GM21367 (cell line): Measurements from ENCODE around the gene CNN2.

Experiments used
- ATAC-seq: cut with Tn5 transposase; IDR thresholded peaks from one replicate; pipeline ENCODE4 v1.9.1; 2021; ENCODE audit not compliant: unreplicated experiment

CNN2 gene

DNA sequence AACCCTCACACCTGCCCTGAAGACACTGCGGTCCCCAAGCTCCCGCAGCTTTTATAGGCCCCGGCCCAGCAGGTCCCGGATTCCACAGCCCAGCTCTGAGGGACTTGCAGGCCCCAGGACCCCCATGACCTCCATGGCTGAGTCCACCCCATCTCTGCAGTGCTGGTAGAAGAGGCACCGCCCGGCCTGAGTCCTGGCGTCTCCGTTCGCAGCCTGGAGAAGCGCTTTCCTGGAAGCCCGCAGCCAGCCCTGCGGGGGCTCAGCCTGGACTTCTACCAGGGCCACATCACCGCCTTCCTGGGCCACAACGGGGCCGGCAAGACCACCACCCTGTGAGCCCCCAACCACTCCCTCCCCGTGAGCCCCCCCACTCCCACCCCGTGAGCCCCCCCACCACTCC, 22.7 kb downstream of the CNN2 start:
- no peak for ATAC-seq

DNA sequence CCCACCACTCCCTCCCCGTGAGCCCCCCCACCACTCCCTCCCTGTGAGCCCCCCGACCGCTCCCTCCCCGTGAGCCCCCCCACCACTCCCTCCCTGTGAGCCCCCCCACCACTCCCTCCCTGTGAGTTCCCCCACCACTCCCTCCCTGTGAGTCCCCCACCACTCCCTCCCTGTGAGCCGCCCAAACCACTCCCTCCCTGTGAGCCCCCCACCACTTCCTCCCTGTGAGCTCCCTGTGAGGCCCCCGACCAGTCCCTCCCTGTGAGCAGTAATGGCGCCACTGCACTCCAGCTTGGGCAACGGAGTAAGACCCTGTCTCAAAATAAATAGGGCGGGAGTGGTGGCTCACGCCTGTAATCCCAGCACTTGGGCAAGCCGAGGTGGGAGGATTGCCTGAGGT, 23.4 kb downstream of the CNN2 start:
- no peak for ATAC-seq

DNA sequence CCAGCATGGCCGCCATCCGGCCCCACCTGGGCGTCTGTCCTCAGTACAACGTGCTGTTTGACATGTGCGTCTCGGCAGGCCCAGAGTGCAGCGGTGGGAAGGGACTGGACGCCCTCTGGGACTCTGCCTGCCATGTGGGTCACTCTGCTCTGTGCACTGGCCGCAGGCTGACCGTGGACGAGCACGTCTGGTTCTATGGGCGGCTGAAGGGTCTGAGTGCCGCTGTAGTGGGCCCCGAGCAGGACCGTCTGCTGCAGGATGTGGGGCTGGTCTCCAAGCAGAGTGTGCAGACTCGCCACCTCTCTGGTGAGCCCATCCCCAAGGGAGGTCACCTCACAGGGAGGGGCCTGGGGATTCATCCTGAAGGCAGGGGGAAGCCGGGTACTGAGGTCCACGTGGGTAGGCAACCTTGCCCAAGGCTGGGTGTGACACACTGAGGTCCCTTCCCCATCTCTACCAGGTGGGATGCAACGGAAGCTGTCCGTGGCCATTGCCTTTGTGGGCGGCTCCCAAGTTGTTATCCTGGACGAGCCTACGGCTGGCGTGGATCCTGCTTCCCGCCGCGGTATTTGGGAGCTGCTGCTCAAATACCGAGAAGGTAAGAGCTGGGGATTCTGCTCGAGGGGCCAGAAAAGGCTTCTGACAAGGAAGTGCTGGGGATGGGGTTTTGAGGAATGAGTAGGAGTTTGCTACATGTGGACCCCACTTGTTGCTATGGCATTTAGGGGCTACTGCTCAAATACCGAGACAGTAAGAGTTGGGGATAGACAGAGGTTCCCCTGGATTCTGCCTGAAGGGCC, 24.8 kb downstream of the CNN2 start:
- no peak for ATAC-seq

DNA sequence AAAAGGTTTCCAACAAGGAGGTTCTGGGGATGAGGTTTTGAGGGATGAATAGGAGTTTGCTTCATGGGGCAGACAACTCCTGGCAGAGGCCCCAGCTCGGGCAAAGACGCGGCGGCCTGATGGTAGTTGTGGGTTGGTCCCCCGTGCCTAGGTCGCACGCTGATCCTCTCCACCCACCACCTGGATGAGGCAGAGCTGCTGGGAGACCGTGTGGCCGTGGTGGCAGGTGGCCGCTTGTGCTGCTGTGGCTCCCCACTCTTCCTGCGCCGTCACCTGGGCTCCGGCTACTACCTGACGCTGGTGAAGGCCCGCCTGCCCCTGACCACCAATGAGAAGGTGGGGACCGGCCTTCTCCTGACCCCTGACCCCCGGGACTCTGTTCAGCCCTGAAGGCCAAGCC, 25.4 kb downstream of the CNN2 start:
- ATAC-seq: no peak

DNA sequence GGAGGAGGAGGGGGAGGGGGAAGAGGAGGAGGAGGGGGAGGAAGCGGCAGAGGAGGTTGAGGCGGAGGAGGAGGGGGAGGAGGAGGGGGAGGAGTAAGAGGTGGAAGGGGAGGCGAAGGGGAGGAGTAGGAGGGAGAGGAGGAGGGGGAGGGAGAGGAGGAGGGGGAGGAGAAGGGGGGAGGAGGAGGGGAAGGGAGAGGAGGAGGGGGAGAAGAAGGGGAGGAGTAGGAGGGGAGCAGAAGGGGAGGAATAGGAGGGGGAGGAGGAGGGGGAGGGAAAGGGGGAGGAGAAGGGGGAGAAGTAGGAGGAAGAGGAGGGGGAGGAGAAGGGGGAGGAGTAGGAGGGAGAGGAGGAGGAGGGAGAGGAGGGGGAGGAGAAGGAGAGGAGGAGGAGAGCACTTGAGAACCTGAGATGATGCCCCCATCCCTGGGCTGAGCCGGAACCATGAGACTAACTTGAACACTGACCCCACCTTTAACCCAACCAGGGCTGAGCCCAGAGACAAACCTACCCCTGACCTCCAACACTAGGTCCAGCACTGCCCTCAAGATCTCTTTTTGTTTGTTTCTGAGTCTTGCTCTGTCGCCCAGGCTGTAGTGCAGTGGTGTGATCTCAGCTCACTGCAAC, 26.1 kb downstream of the CNN2 start:
- no peak for ATAC-seq

DNA sequence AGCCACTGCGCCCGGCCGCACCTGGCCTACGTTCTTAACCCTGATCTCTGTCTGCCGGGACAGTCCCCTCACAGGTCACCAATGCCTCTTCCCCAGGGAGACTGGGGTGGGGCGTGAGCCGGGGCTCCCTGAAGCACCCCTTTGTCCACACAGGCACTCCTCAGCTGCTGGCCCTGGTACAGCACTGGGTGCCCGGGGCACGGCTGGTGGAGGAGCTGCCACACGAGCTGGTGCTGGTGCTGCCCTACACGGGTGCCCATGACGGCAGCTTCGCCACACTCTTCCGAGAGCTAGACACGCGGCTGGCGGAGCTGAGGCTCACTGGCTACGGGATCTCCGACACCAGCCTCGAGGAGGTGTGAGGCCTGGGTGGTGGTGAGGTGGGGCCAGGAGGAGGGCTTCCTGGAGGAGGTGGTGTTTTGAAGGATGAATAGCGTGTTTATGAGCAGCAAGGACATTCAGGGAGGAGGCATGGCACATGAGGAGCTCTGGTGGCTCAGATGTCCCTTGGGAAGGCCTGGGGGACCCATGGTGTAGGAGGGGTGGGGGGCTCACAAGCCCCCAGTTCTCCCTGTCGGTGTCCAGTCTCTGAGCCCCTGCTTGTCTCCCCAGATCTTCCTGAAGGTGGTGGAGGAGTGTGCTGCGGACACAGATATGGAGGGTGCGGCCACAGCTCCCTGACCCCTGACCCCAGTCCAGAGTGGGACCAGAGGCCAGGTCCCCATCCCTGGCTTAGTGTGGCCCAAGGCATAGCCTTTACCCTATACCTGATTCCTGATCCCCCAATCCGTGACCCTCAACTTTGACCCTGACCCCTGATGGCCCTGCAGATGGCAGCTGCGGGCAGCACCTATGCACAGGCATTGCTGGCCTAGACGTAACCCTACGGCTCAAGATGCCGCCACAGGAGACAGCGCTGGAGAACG, 27.0 kb downstream of the CNN2 start:
- ATAC-seq: no peak

DNA sequence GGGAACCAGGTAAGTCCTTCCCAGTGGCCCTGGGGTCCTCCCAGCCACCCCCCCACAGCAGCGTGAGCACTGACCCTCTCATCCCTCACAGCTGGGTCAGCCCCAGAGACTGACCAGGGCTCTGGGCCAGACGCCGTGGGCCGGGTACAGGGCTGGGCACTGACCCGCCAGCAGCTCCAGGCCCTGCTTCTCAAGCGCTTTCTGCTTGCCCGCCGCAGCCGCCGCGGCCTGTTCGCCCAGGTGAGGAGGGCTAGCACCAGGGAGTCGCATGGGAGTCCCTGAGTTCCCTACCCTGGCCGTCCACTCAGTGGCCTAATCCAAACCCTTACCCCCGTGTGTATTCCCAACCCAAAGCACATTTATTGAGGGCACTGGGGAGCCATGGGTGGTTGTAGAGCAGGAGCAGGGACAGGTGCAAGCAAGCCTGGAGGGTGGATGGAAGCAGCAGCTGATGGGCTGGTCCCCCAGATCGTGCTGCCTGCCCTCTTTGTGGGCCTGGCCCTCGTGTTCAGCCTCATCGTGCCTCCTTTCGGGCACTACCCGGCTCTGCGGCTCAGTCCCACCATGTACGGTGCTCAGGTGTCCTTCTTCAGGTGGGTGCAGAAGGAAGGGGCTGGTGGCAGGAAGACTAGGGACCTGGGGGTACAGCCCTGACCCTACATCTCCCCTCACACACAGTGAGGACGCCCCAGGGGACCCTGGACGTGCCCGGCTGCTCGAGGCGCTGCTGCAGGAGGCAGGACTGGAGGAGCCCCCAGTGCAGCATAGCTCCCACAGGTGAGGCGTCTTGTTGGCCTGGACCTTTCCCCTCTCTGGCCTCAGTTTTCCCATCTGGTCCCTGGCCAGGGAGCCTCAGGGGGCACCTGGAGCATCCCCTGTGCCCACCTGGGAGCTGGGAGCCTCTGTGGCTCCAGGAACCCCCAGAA, 28.0 kb downstream of the CNN2 start:
- ATAC-seq: no peak

DNA sequence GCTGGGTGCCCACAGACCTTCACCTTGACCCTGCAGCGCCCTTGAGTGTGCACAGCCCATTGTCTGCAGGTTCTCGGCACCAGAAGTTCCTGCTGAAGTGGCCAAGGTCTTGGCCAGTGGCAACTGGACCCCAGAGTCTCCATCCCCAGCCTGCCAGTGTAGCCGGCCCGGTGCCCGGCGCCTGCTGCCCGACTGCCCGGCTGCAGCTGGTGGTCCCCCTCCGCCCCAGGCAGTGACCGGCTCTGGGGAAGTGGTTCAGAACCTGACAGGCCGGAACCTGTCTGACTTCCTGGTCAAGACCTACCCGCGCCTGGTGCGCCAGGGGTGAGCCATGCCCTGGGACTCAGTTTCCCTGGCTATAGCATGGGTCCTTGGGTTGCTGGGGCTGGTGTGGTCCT, 28.6 kb downstream of the CNN2 start:
- no peak for ATAC-seq

DNA sequence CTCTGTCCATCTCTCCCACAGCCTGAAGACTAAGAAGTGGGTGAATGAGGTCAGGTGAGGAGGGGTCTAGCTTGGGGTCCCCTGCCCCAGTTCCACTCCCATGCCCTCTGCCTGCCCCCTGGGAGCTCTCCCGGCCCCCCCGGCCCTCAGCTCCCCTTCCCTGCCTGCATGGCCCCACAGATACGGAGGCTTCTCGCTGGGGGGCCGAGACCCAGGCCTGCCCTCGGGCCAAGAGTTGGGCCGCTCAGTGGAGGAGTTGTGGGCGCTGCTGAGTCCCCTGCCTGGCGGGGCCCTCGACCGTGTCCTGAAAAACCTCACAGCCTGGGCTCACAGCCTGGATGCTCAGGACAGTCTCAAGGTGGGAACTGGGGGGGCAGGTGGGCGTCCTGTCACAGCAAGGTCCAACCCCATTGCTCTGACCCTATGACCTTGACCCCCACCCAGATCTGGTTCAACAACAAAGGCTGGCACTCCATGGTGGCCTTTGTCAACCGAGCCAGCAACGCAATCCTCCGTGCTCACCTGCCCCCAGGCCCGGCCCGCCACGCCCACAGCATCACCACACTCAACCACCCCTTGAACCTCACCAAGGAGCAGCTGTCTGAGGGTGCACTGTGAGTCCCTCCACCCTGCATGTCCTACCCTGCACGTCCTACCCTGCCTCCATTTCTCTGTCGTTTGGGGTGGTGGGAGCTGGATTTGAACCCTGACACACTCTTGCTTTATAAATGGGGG, 29.6 kb downstream of the CNN2 start:
- ATAC-seq: no peak

DNA sequence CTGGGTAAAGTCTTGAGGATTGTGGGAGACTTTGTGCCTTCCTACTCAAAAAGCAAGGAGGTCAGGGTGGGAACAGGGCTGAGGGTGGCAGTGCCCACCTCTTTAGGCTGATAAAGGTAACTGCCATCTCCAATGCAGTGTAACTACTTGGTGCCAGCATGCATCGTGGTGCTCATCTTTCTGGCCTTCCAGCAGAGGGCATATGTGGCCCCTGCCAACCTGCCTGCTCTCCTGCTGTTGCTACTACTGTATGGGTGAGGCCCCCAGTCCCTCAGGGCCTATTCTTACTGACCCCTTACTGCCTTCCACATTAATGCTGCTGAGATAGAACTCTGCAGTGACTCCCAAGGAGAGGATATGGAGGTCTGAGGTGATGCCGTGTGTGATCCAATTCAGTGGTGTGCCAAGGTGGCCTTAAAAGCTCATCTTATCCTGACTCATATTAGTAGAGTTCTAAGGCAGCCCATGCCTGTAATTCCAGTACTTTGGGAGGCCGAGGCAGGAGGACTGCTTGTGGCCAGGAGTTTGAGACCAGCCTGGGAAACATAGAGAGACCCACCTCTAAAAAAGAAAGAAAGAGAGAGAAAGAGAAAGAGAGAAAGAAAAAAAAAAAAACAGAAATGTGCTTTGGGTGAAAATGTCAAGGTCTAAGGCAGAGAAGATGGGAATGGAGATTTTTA, 30.9 kb downstream of the CNN2 start:
- no peak for ATAC-seq

DNA sequence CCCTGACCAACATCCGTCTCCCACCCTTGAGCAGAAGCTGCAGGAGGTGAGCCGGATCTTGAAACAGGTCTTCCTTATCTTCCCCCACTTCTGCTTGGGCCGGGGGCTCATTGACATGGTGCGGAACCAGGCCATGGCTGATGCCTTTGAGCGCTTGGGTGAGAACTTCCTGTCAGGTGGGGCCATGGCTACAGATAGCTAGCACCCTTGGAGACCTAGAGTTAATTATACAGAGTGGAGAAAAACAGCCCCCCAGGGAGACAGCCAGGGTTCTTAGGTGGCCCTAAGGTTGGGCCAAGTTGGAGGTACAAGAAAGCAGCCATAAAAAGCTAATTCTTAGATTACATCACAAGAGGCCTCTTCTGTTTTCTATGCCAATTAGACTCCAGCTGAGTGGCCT, 31.7 kb downstream of the CNN2 start:
- ATAC-seq: no peak

DNA sequence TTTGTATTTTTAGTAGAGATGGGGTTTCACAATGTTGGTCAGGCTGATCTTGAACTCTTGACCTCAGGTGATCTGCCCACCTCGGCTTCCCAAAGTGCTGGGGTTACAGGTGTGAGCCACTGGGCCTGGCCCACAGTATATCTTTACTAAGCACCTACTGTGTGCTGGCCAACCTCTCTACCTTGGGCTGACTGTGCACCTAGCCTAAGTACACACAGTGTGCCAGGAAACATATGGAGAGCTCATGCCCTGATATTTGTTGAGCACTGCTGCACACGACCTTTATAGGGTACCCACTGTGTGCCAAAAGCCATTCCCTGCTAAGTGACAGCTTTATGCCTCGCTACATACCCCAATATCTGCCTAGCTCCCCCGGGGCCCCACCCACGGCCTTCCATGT, 34.3 kb downstream of the CNN2 start:
- no peak for ATAC-seq

DNA sequence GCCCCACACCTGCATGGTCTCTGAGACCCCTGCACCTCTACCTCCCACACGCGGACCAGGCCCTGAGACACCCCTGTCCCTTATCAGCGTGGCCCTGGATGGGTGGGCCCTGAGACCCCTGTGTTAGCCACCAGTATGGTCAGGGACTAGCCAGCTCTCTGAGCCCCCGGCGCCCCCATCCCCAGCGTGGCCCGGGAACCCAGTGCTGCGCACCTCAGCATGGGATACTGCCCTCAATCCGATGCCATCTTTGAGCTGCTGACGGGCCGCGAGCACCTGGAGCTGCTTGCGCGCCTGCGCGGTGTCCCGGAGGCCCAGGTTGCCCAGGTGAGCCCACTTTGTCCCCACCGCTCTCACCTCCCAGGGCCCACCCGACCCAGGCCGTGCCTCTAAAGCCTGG, 35.6 kb downstream of the CNN2 start:
- no peak for ATAC-seq

DNA sequence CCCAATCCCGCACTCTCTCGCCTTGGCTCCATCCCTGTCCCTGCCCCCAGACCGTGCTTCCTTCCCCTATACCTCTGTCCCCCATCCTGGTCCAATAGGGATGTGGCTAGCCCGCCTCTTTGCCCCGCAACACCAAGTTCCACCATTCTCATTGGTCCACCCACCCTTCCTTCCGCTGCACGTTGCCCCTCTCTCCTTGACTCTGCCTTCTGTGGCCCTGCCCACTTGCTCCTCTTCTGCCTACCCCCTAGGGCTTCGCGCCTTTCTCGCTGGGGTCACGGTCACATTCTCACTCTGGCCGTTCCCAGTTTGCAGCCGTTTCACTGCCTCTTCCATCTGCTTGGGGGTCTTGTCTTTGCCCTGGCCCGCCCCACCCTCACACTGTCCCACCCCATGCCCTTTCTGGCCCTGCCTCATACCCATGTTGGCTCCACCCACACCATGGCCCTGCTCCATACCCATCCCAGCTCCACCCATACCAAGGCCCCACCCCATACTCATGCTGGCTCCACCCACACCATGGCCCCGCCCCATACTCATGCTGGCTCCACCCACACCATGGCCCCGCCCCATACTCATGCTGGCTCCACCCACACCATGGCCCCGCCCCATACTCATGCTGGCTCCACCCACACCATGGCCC, 36.1 kb downstream of the CNN2 start:
- ATAC-seq: no peak

DNA sequence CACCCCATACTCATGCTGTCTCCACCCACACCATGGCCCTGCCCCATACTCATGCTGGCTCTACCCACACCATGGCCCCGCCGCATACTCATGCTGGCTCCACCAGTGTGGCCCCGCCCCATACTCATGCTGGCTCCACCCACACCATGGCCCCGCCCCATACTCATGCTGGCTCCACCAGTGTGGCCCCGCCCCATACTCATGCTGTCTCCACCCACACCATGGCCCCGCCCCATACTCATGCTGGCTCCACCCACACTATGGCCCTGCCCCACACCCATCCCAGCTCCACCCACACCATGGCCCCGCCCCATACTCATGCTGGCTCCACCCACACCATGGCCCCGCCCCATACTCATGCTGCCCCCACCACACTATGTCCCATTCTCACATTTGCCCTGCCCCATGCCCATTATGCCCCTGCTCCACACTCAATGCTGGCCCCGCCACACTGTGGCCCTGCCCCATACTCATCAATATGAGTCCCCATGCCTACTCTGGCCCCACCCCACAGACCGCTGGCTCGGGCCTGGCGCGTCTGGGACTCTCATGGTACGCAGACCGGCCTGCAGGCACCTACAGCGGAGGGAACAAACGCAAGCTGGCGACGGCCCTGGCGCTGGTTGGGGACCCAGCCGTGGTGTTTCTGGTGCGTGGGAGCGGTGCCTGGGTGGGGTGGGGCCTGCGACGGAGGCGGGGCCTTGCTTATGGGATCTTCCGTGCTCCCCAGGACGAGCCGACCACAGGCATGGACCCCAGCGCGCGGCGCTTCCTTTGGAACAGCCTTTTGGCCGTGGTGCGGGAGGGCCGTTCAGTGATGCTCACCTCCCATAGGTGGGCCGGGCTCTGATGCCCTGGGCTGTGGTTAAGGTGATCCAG, 36.9 kb downstream of the CNN2 start:
- ATAC-seq: no peak

DNA sequence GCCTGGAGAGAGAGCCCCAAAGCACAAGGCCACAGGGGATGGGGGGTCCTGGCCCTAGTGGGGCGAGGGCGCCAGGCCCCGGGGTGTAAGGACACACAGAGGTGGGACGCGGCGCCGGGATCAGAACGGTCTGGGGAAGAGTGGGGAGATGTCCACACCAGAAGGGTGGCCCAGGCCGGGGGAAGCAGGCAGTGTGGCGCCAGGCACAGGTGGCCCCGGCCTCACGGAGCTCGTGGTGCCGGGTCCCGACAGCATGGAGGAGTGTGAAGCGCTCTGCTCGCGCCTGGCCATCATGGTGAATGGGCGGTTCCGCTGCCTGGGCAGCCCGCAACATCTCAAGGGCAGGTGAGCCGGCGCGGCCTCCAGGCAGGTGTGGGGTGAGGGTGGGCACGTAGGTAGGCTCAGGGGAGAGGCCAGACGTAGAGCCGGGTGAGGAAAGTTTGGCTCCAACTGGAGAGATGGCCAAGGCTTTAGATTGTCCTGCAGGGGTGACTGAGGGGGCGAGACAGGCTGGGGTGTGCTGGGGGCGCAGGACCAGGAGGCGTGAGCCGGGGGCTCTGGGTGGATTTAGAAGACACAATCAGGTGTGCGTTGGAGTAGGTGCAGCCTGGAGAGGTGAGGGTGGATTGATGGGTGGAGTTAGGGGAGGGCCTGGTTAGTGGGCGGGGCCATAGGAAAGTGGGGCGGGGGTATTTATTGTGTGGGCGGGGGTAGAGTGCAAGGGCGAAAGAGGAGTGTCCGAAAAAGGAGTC, 37.7 kb downstream of the CNN2 start:
- no peak for ATAC-seq
